Glomerular endothelial cell (primary cell): ENCODE results near the gene LMF1. TPM values are rescaled to one million over a fixed set of nuclear protein-coding genes. Genes with fewer than 3 reads are reported as not detected.
"Not testable (repeated sequence)": the region's sequence is repeated elsewhere in the genome, so short reads cannot be mapped to it uniquely, and the experiment has no call there.

Experiments
- DNase-seq: peaks from one replicate; pipeline ENCODE4 v3.0.0-alpha.2; 2011; ENCODE audit warnings: low read depth, low spot score; ENCODE audit errors: extremely low read depth
- total RNA-seq: library from RNA; depleted of rRNA; stranded (reverse); fragments of >200 nt; gene quantifications from 2 replicates; pipeline ENCODE4 v1.2.3, GENCODE V29; 2015

The LMF1 gene
- total RNA-seq, 1 donor from 2014 or later = 36.6 TPM

DNA sequence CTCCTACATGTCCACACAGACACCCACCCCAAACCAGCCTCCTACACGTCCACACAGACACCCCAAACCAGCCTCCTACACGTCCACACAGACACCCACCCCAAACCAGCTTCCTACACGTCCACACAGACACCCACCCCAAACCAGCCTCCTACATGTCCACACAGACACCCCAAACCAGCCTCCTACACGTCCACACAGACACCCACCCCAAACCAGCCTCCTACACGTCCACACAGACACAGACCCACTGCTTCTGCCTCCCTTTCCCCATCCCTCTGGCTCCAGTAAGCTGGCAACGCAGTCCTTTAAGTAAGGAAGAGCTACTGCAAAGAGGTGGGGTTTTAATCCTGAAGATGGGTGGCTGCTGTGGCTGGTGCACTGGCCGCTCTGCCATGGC is 17.0 kb downstream of the LMF1 start:
- DNase-seq = not testable (repeated sequence)

DNA sequence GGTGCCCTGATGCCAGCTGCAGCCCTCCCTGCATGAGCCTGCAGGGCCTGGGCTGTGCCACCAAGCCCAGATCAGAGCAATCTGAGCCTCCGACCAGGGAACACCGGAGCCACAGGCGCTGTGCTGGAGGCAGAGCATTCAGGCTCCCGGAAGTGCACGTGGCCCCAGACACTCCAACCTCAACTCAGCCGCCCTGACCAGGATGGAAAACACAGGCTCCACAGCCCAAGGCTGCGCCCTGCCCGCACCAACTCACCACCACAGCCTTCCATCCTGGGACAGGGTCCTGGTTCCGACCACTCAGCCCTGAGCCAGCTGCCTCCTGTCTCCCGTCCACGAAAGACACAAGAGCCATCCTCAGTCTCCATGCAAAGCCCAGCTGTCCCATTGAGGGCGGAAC is 18.5 kb downstream of the LMF1 start:
- DNase-seq = no peak

DNA sequence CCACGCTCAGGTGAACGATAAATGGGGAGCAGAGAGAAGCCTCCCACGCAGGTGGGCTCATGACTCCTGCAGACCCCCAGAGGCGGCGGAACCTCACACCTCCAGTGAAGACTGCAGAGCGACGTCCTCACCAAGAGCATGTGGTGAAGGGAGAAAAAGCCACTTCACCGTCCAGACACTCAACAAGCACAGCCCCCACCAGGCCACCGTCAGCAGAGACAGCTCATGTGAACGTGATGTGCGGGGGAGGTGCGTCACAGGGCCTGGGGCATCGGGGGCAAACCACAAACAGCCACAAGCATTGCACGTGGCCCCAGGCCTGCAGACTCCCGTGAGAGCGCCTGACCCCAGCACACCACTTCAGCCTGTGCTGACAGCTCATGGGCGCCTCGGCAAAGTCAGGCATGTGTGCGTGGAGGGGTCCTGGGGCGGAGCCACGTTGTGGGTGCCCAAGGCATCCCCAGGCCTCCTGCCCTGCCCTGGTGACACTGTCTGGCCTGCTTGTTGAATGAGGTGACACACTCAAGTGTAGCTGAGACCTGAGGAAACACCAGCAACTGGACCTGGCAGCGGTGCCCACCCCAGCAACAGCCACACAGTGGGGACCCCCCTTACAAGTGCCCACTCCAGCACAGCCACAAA is 19.0 kb downstream of the LMF1 start:
- DNase-seq = no peak

DNA sequence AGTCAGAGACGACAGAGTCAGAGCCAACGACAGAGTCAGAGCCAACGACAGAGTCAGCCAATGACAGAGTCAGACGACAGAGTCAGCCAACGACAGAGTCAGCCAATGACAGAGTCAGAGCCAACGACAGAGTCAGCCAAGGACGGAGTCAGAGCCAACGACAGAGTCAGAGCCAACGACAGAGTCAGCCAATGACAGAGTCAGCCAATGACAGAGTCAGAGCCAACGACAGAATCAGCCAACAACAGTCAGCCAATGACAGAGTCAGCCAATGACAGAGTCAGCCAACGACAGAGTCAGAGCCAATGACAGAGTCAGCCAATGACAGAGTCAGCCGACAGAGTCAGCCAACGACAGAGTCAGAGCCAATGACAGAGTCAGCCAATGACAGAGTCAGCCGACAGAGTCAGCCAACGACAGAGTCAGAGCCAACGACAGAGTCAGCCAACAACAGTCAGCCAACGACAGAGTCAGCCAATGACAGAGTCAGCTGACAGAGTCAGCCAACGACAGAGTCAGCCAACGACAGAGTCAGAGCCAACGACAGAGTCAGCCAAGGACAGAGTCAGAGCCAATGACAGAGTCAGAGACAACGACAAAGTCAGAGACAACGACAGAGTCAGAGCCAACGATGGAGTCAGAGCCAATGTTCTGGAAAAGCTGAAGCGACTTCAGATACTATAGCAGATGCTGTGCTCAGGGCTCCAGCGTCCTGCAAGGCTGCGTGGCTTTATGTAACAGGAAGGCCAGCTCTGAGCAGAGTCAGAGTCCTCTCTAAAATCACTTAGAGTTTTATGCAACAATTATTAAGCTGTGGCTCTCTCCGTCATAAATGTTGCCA is 19.8 kb downstream of the LMF1 start:
- not testable (repeated sequence) for DNase-seq

DNA sequence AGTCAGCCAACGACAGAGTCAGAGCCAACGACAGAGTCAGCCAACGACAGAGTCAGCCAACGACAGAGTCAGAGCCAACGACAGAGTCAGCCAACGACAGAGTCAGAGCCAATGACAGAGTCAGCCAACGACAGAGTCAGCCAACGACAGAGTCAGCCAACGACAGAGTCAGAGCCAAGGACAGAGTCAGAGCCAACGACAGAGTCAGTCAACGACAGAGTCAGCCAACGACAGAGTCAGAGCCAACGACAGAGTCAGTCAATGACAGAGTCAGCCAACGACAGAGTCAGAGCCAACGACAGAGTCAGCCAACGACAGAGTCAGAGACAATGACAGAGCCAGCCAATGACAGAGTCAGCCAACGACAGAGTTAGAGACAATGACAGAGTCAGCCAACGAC is 22.0 kb downstream of the LMF1 start:
- not testable (repeated sequence) for DNase-seq

DNA sequence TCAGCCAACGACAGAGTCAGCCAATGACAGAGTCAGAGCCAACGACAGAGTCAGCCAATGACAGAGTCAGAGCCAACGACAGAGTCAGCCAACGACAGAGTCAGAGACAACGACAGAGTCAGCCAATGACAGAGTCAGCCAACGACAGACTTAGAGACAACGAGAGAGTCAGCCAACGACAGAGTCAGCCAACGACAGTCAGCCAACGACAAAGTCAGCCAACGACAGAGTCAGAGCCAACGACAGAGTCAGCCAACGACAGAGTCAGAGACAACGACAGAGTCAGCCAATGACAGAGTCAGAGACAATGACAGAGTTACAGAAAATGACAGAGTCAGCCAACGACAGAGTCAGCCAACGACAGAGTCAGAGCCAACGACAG is 22.9 kb downstream of the LMF1 start:
- DNase-seq = not testable (repeated sequence)

DNA sequence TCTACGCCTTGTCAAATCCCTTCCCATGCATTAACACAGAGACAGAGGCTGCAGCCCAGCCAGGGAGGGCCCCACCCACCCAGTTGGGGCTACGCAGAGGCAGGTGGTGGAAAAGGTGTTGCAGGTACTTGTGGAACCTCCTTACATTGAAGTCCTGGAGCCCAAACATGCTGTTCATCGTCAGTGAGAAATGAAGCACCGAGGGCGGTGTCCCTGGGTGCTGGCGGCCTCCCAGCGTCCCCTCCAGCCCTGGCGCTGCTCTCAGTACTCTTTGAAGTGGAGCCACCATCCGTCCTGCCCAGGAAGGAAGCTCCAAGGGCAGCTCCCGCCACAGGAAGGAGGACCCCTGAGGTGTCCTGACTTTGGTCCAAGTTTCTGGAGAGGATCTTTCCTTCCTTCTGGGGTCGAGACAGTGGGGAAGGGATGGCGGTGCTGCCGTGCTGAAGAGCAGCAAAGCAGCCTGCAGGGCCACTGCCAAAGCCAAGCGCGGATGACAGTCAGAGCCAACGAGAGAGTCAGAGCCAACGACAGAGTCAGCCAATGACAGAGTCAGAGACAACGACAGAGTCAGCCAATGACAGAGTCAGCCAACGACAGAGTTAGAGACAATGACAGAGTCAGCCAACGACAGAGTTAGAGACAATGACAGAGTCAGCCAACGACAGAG is 23.4 kb downstream of the LMF1 start:
- no peak for DNase-seq

DNA sequence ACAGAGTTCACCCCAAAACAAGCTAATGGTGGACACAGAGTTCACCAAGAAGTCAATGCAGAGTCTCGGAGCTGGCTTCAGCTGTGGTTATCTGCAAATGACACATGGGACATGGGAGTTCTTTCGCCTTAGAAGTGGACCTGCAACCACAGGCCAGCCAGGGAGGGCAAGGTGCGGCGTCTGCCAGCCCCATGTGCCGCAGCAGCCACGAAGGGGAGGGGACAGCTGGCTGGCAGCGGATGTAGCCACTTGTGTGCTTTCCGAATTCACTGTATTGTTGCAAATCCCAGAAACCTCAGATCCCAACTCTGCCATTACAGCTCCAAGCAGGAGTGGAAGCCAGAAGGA is 24.8 kb downstream of the LMF1 start:
- DNase-seq = no peak

DNA sequence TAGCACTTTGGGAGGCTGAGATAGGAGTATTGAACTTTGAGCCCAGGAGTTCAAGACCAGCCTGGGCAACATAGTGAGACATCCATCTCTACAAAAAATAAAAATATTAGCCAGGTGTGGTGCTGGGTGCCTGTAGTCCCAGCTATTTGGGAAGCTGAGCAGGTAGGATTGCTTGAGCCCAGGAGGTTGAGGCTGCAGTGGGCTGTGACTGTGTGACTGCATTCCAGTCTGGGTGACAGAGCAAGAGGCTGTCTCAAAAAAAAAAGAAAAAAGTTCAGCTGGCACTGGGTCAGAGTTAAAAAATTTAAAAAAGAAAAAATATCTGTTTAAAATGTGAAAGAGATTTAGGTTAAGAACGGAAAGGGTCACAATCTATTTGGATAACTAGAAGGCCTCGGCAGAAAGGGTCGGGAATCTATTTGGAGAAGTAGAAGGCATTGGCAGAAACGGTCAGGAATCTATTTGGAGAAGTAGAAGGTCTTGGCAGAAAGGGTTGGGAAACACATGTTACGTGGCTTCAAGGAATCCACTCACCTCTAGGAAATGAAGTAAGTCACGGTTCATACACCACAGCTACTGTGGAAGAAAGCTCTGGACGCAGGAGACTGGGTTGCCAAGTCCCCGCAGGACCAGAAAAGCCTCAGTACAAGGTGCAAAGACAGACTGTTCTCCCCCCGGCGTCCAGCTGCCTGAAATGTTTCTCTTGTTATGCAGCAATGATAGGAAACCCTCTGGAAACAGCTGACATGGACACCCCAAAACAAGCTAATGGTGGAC is 25.3 kb downstream of the LMF1 start:
- no peak for DNase-seq

DNA sequence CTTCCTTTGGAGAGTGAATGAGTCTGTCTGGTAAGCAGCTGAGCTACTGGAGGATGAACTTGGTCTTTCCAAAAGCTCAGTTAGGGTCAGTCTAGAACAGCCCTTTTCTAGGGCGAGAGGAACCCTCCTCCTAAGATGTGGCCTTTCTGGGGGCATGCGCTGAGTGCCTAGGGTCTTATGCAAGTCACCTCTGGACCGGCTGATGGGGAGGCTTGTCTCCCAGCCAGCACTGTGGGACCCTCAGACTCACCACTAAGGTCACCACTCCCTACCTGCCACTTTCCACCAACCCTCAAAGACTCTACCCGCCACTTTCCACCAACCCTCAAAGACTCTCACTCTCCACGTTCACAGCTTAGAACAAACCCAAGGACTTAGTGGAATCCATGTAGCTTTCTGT is 26.8 kb downstream of the LMF1 start:
- DNase-seq = no peak

DNA sequence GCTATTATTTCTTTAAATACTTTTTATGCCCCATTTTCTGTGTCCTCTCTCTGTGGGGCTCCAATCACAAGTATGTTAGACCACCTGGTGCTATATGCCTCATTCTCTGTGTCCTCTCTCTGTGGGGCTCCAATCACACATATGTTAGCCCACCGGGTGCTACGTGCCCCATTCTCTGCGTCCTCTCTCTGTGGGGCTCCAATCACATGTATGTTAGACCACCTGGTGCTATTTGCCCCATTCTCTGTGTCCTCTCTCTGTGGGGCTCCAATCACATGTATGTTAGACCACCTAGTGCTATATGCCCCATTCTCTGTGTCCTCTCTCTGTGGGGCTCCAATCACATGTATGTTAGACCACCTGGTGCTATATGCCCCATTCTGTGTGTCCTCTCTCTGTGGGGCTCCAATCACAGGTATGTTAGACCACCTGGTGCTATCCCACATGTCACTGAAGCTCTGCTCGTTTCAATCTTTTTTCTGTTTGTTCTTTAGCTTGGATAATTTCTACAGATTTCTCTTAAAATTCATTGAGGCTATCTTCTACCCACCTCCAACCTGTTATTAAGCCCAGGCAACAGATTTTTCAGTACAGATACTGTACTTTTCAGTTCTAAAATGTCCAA is 28.2 kb downstream of the LMF1 start:
- DNase-seq = no peak

DNA sequence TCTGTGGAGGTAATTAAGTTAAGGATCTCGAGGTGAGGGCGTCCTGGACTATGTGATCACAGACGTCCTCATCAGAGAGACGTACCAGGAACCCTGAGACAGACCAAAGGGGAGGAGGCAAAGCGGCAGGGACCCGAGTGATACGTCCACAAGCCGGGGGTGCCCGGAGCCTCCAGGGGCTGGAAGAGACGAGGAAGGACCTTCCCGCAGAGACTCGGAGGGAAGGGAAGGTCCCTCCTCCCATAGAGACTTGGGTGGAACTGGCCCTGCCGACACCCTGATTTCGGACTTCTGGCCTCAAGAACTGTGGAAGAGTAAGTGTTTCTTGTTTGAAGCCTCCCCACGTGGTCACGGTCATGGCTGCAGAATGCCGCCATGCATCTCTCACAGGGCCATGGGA is 30.8 kb downstream of the LMF1 start:
- DNase-seq = no peak

DNA sequence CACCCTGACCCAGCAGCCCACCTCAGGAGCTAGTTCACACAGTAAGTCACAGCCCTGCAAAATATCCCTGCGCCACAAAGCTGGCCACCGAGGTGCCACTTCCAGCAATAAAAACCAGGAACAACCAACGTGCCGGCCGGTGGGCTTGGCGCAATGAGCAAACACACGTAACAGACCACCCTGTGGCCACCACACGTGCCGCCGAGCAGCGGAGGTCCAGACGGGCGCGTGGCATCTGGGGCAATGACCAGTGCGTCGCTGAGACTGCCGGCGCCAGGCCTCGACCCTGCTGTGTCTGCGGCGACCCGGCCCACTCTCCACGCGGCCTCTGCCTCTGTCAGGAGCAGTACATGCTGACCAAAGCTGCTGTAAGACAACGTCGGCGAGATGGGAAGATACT is 31.5 kb downstream of the LMF1 start:
- no peak for DNase-seq

DNA sequence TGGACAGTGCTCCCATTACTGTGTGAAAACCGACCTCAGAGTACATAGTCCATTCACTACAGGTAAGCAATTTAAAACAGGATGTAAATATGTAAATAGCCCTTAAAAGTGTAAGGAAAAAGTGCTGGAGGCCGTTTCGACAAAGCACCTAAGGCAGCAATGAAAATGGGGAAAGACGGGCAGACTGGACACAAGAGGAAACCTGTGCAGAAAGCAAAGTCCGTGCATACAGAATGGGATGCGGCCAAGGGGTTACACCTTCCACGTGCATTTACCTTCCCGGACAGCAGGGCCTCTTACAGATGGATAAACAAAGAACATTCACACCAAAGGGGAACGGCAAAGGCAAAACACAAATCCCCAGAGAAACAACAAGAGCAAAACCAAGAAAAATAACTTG is 32.0 kb downstream of the LMF1 start:
- no peak for DNase-seq

DNA sequence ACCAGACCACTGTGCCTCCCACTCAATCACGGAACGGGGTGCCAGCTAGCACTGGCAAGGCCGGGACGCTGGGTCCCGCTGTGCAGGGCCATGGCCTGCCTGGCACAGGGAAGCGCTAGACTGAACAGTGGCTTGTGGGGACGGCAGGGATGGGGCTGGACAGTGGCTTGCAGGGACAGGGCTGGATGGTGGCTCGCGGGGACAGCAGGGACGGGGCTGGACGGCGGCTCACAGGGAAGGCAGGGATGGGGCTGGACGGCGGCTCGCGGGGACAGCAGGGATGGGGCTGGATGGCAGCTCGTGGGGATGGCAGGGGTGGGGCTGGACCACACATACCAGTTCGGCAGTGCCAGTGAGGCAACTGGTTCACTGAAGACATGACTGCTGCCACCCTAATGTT is 32.6 kb downstream of the LMF1 start:
- no peak for DNase-seq

DNA sequence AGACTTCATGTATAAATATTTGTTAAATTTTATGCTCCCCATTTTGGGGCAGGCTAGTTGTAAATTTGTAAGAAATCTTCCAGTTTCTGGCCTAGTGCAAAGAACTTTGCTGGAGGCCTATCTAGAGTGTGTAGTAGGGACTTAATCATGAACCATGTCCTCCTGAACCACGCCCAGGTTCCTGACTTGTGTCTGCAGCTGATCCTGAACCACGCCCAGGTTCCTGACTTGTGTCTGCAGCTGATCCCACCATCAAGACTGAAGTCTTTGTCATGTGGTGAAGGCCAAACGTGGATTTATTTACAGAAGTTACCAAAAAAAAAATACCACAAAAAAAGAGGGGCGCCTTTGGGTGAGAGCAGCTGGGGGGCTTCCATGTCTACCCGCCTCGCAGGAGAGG is 33.1 kb downstream of the LMF1 start:
- DNase-seq = no peak

DNA sequence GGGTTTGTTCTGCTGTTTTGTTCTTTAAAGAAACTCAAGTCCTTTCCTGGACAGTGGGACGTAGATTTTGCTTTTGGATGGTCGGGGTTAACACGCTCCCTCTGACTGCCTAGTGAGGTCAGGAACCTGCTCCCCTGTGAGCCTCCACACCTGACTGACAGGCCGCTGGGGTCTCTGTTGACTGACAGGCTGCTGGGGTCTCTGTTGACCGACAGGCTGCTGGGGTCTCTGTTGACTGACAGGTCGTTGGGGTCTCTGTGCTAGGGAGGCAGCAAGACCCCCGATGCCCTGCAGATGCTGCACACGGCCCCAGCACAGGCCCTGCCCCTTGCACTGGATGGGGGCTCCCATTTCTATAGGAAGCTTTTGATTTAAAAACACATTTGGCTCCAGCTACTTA is 33.5 kb downstream of the LMF1 start:
- no peak for DNase-seq

DNA sequence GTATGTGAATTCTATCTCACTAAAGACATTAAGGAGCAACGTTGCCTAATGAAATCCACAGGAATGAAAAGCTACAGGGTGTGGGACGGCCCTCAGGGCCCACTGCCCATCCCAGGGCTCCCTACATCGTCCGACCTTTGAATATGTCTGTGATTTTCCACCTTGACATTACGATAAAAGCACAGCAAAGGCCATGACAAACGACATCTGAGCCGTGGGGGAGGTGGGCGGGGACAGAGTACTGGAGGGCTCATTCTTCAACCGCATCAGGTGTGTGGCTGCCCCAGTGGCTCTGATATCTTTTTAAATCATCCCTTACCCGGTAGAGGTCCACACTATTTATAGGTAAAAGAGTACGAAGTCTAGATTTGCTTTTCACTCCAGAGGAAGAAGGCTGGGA is 35.1 kb downstream of the LMF1 start:
- DNase-seq = no peak

DNA sequence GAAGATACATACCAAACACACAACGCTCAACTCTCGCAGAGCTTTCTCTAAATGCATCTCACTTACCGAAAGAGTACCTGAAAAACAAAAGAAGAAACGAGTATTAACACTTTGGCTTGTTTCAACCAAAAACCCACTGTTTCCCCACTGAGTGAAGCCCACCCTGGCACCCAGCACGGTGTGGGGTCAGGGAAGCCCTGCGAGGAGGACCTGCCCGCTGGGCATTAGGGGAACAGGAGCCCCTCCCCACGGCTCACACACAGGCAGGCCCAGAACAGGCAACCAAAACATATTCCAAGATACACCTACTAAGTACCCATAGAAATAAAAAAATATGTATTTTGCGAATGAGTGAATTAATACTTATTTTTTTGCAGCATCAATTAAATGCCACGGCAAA is 36.6 kb downstream of the LMF1 start:
- DNase-seq = no peak

DNA sequence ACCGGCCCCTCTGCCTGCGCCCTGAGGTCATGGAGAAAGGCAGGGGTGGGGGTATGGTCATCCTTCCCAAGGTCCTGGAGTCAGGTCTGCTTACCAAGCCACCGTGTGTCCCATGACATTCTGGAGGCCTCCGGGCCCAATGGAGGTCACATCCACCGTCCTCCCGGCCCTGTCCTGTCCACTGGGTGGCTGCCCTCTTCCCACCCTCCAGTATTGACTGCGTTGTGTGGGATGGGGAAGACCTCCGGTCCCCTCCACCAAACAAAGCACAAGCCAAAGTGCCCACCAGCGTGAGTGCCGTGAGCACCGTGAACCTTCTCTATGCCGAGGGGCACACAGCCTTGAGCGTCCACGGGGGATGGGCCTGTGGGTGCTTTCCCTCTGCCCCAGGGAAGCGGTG is 37.2 kb downstream of the LMF1 start:
- DNase-seq = no peak

DNA sequence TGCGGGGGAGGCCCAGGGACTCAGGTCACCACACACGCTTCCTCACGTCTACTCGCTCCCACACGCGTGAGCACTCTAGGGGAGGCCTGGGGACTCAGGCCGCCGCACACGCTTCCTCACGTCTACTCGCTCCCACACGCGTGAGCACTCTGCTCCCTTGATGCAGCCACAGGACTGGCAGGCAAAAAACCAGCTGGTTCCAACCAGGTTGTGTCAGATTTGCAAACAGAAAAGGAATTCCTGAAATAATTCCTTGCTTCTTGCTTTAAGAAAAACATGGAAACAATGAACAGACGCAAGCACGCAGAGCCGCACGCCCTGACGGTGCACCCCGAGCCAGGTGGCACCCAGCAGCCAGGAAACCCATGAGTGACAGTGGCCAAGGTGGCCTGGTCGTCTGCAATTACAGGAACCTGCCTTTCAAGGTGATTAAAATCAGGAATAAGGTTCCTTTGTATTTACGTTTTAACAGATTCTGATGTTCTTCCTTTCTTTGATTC is 37.9 kb downstream of the LMF1 start:
- no peak for DNase-seq
